Fibroblast of skin of right quadriceps (primary cell): ENCODE results near the gene MYT1.
A peak's percentile ranks its signal among the peaks of the same experiment; 100 is the strongest.

Experiments used
- DNase-seq: peaks from one replicate; pipeline ENCODE4 v3.0.0-alpha.2; 2013

Gene MYT1

GRCh38 chr20:64155258-64156135 lies 8.8 kb upstream of the MYT1 start:
- DNase-seq = no peak

- DNase-seq = no peak
These were observed 7.9 kb upstream of the MYT1 start for GRCh38 chr20:64156136-64156885.

GRCh38 chr20:64156886-64157875 lies 7.1 kb upstream of the MYT1 start:
- no peak for DNase-seq

- DNase-seq = no peak
These were observed 6.4 kb upstream of the MYT1 start for GRCh38 chr20:64157878-64158277.

- DNase-seq = no peak
These were observed 5.6 kb upstream of the MYT1 start for GRCh38 chr20:64158346-64159285.

- no peak for DNase-seq
These were observed 5.0 kb upstream of the MYT1 start for GRCh38 chr20:64159286-64159680.

- no peak for DNase-seq
These were observed 4.5 kb upstream of the MYT1 start for GRCh38 chr20:64159711-64160110.

GRCh38 chr20:64160118-64160517 lies 4.1 kb upstream of the MYT1 start:
- no peak for DNase-seq

- DNase-seq = no peak
These were observed 3.5 kb upstream of the MYT1 start for GRCh38 chr20:64160526-64161355.

GRCh38 chr20:64161356-64162238 lies 2.7 kb upstream of the MYT1 start:
- peak; percentile 37 for DNase-seq

- DNase-seq = no peak
These were observed 1.9 kb upstream of the MYT1 start for GRCh38 chr20:64162239-64162910.

- DNase-seq = no peak
These were observed 503 bp upstream of the MYT1 start for GRCh38 chr20:64163776-64164122.

- DNase-seq = no peak
These were observed 1.8 kb downstream of the MYT1 start for GRCh38 chr20:64165866-64166600.

- no peak for DNase-seq
These were observed 2.7 kb downstream of the MYT1 start for GRCh38 chr20:64166721-64167615.

GRCh38 chr20:64167676-64168075 lies 3.4 kb downstream of the MYT1 start:
- DNase-seq = peak; percentile 4

- no peak for DNase-seq
These were observed 4.3 kb downstream of the MYT1 start for GRCh38 chr20:64168381-64169090.

GRCh38 chr20:64169091-64169560 lies 4.9 kb downstream of the MYT1 start:
- DNase-seq = no peak
